ENCODE measurements around the gene PPP3CA.
"Not testable (repeated sequence)": the region's sequence is repeated elsewhere in the genome, so short reads cannot be mapped to it uniquely, and the experiment has no call there.

PPP3CA gene

GRCh38 chr4:101142259-101142658, 205.1 kb downstream of the PPP3CA start:
- no peak for FAIRE-seq
- no peak for TF ChIP-seq POLR2A (IDR thresholded peaks at IDR 0.05; ENCODE audit: low read depth, low read length)

GRCh38 chr4:101141855-101142254, 205.5 kb downstream of the PPP3CA start:
- no peak for TF ChIP-seq POLR2A (IDR thresholded peaks at IDR 0.05; ENCODE audit: low read depth, low read length)
- no peak for DNase-seq (ENCODE audit: insufficient read length, low spot score)
- FAIRE-seq = no peak

More at GRCh38 chr4:101142259-101142658, 205.1 kb downstream of the PPP3CA start:
- DNase-seq (ENCODE audit: insufficient read length, low spot score) = no peak

GRCh38 chr4:101141230-101141629, 206.1 kb downstream of the PPP3CA start:
- no peak for DNase-seq (ENCODE audit: insufficient read length, low spot score)
- no peak for FAIRE-seq
- no peak for TF ChIP-seq POLR2A (IDR thresholded peaks at IDR 0.05; ENCODE audit: low read depth, low read length)

GRCh38 chr4:101140228-101140627, 207.1 kb downstream of the PPP3CA start:
- DNase-seq (ENCODE audit: insufficient read length, low spot score) (no peak), FAIRE-seq (no peak)
- TF ChIP-seq POLR2A (IDR thresholded peaks at IDR 0.05; ENCODE audit: low read depth, low read length) = no peak

GRCh38 chr4:101136373-101137370, 210.7 kb downstream of the PPP3CA start:
- no peak for DNase-seq (ENCODE audit: insufficient read length, low spot score)

GRCh38 chr4:101135371-101136010, 211.8 kb downstream of the PPP3CA start:
- DNase-seq (ENCODE audit: insufficient read length, low spot score) (no peak), FAIRE-seq (no peak)
- no peak for TF ChIP-seq POLR2A (IDR thresholded peaks at IDR 0.05; ENCODE audit: low read depth, low read length)

More at GRCh38 chr4:101136373-101137370, 210.7 kb downstream of the PPP3CA start:
- FAIRE-seq = no peak
- no peak for TF ChIP-seq POLR2A (IDR thresholded peaks at IDR 0.05; ENCODE audit: low read depth, low read length)

- not testable (repeated sequence) for DNase-seq (ENCODE audit: insufficient read length, low spot score); FAIRE-seq
These were observed 216.3 kb downstream of the PPP3CA start for GRCh38 chr4:101131058-101131457.

GRCh38 chr4:101128898-101129297, 218.4 kb downstream of the PPP3CA start:
- not testable (repeated sequence) for DNase-seq (ENCODE audit: insufficient read length, low spot score); FAIRE-seq

- no peak for TF ChIP-seq POLR2A (IDR thresholded peaks at IDR 0.05; ENCODE audit: low read depth, low read length)
- FAIRE-seq (no peak), DNase-seq (ENCODE audit: insufficient read length, low spot score) (no peak)
These were observed 218.9 kb downstream of the PPP3CA start for GRCh38 chr4:101128473-101128872.

- TF ChIP-seq POLR2A (IDR thresholded peaks at IDR 0.05; ENCODE audit: low read depth, low read length) = no peak
- no peak for DNase-seq (ENCODE audit: insufficient read length, low spot score)
- FAIRE-seq = no peak
These were observed 220.0 kb downstream of the PPP3CA start for GRCh38 chr4:101127176-101127790.

GRCh38 chr4:101126059-101126458, 221.3 kb downstream of the PPP3CA start:
- no peak for TF ChIP-seq POLR2A (IDR thresholded peaks at IDR 0.05; ENCODE audit: low read depth, low read length)
- DNase-seq (ENCODE audit: insufficient read length, low spot score) (no peak), FAIRE-seq (no peak)

- DNase-seq (ENCODE audit: insufficient read length, low spot score) (no peak), FAIRE-seq (no peak)
These were observed 222.0 kb downstream of the PPP3CA start for GRCh38 chr4:101125045-101125942.

GRCh38 chr4:101123231-101123630, 224.1 kb downstream of the PPP3CA start:
- FAIRE-seq = no peak

More at GRCh38 chr4:101125045-101125942, 222.0 kb downstream of the PPP3CA start:
- TF ChIP-seq POLR2A (IDR thresholded peaks at IDR 0.05; ENCODE audit: low read depth, low read length) = no peak

More at GRCh38 chr4:101123231-101123630, 224.1 kb downstream of the PPP3CA start:
- no peak for DNase-seq (ENCODE audit: insufficient read length, low spot score)
- no peak for TF ChIP-seq POLR2A (IDR thresholded peaks at IDR 0.05; ENCODE audit: low read depth, low read length)
